Measurements from ENCODE around the gene THAP4.

THAP4 gene

GRCh38 chr2:241545523-241546473 lies 91.2 kb downstream of the THAP4 start:
- FAIRE-seq, result no peak

- FAIRE-seq, result no peak
These were observed 91.9 kb downstream of the THAP4 start for GRCh38 chr2:241545106-241545505.

GRCh38 chr2:241542278-241542605 lies 94.7 kb downstream of the THAP4 start:
- FAIRE-seq, result no peak

- FAIRE-seq, result no peak
These were observed 95.2 kb downstream of the THAP4 start for GRCh38 chr2:241541564-241542277.

GRCh38 chr2:241540771-241541561 lies 96.0 kb downstream of the THAP4 start:
- no peak for FAIRE-seq

- FAIRE-seq, result no peak
These were observed 96.6 kb downstream of the THAP4 start for GRCh38 chr2:241540401-241540770.

GRCh38 chr2:241539616-241540374 lies 97.2 kb downstream of the THAP4 start:
- no peak for FAIRE-seq

- no peak for FAIRE-seq
These were observed 97.9 kb downstream of the THAP4 start for GRCh38 chr2:241538838-241539615.

GRCh38 chr2:241535871-241536655 lies 100.9 kb downstream of the THAP4 start:
- FAIRE-seq, result no peak

- no peak for FAIRE-seq
These were observed 102.1 kb downstream of the THAP4 start for GRCh38 chr2:241534701-241535375.
